Hypothalamus (tissue), 51 donors: Measurements from ENCODE around the gene MYDGF.

Experiments
- DNase-seq, 51 donors: peaks; one replicate each; lab custom pipeline; 2025; lab: John Stamatoyannopoulos, UW

Gene MYDGF

GRCh38 chr19:4619668-4620294 is 50.4 kb downstream of the MYDGF start:
- DNase-seq, result no peak

GRCh38 chr19:4618019-4618418 is 52.1 kb downstream of the MYDGF start:
- DNase-seq, result no peak

- no peak for DNase-seq
Measured at GRCh38 chr19:4613254-4613751, 56.8 kb downstream of the MYDGF start.

- peak in 8 of 51 donors; percentile 2 to 24 (median 6) for DNase-seq
Measured at GRCh38 chr19:4609878-4610511, 60.1 kb downstream of the MYDGF start.
